Duodenal mucosa (tissue), 2 donors: Measurements from ENCODE around the gene OR7A17.

Source experiments
- H3K27ac ChIP-seq: one replicate; pipeline ENCODE4 v1.7.0; 2013; ENCODE audit warnings: low read depth, low read length
- H3K27me3 ChIP-seq, 2 donors: one replicate each; pipeline ENCODE4 v1.7.0; 2013; ENCODE audit warnings: low read length in 2 of 2, control low read depth in 1 of 2; ENCODE audit not compliant: insufficient read depth in 2 of 2, control insufficient read depth in 1 of 2
- H3K36me3 ChIP-seq, 2 donors: one replicate each; pipeline ENCODE4 v1.7.0; 2013; ENCODE audit warnings: low read length in 2 of 2, control low read depth in 1 of 2; ENCODE audit not compliant: insufficient read depth in 2 of 2, control insufficient read depth in 1 of 2
- H3K4me1 ChIP-seq, 2 donors: one replicate each; pipeline ENCODE4 v1.7.0; 2013; ENCODE audit warnings: low read length in 2 of 2, control low read depth in 1 of 2; ENCODE audit not compliant: insufficient read depth in 2 of 2, control insufficient read depth in 1 of 2
- H3K4me3 ChIP-seq, 2 donors: one replicate each; pipeline ENCODE4 v1.7.0; 2013; ENCODE audit warnings: low read length in 2 of 2, low read depth in 1 of 2
- H3K9ac ChIP-seq, 2 donors: one replicate each; pipeline ENCODE4 v1.7.0; 2013; ENCODE audit warnings: low read length in 2 of 2, low read depth in 1 of 2
- H3K9me3 ChIP-seq, 2 donors: one replicate each; pipeline ENCODE4 v1.7.0; 2013; ENCODE audit warnings: low read length in 2 of 2, control low read depth in 1 of 2; ENCODE audit not compliant: control insufficient read depth in 1 of 2

The OR7A17 gene

DNA sequence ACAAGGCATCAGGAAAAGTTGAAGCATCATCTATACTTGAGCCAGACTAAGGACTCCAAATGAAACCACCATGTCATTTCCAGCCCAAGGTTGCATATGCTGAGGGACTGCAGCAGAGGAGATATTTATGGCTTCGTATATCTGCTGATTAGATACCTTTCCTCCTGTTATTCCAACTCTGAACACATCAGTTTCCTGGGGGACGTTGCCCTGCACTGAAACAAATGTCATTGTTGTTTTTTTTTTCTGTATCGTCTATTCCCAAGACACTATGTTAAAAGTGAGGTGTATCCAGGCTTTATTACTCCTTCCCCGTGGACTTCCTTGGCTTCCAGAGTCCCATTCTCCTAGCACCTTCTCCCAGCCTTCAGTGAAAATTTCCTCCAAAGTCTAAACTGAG, at the start of gene OR7A17:
OR7A17 (minus strand) TSS at position 101 of the 400 bp plus-strand sequence. CDS start 4,777 bp downstream, outside the sequence.
- no peaks in the 10 kb centered on the region for H3K4me1 ChIP-seq
- H3K36me3 ChIP-seq, result no peaks in the 10 kb centered on the region
- H3K9me3 ChIP-seq, result no peaks in the 10 kb centered on the region
- H3K27ac ChIP-seq, result no peak within 1 kb of the TSS
- H3K9ac ChIP-seq, result no peak within 1 kb of the TSS
- H3K27me3 ChIP-seq, result no peaks in the 10 kb centered on the region
- H3K4me3 ChIP-seq, result no peak within 1 kb of the TSS

DNA sequence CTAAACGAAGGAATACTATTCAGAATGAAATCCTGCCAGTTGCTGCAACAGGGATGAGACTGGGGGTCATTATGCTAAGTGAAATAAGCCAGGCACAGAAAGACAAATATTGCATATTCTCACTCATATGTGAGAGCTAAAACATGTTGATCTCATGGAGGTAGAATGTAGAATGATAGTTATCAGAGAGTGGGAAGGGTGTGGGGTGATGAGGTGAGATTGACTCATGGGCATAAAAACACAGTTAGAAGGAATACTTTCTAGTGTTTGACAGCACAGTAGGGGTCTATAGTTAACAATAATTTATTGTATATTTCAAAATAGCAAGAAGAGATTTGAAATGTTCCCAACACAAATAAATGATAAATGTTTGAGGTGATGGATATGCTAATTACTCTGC, 47.6 kb upstream of the OR7A17 start:
- Histone ChIP-seq H3K4me1 (no peaks in the 10 kb centered on the region), H3K9me3 (no peaks in the 10 kb centered on the region), H3K4me3 (no peak overlapping the region), H3K9ac (no peak overlapping the region), H3K27me3 (no peaks in the 10 kb centered on the region), H3K36me3 (no peaks in the 10 kb centered on the region), H3K27ac (no peak overlapping the region)

- H3K27me3 ChIP-seq, result no peaks in the 10 kb centered on the region
- H3K9ac ChIP-seq, result no peak overlapping the region
- H3K36me3 ChIP-seq, result no peaks in the 10 kb centered on the region
- no peak overlapping the region for H3K4me3 ChIP-seq
- no peak overlapping the region for H3K27ac ChIP-seq
- H3K9me3 ChIP-seq, result no peaks in the 10 kb centered on the region
- H3K4me1 ChIP-seq, result no peaks in the 10 kb centered on the region
These were observed 30.9 kb upstream of the OR7A17 start for GRCh38 chr19:14916848-14917247.

GRCh38 chr19:14915116-14915515, 29.2 kb upstream of the OR7A17 start:
- Histone ChIP-seq H3K9me3 (no peaks in the 10 kb centered on the region), H3K4me3 (no peak overlapping the region), H3K36me3 (no peaks in the 10 kb centered on the region), H3K27ac (no peak overlapping the region), H3K4me1 (no peaks in the 10 kb centered on the region), H3K9ac (no peak overlapping the region), H3K27me3 (no peaks in the 10 kb centered on the region)

DNA sequence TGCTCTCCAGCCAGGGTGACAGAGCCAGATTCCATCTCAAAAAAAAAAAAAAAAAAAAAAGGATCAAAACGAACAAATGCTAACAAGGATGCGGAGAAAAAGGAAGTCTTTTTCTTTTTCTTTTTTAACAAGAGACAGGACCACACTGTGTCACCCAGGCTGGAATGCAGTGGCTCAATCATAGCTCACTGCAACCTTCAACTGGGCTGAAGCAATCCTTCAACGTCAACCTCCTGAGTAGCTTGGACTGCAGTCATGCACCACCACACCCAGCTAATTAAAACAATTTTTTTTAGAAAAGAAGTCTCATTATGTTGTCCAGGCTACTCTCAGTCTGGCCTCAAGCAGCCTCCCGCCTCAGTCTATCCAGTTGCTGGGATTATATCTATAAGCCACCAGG, 20.8 kb upstream of the OR7A17 start:
- H3K9ac ChIP-seq, result no peak overlapping the region

GRCh38 chr19:14901675-14902260, 15.8 kb upstream of the OR7A17 start:
- H3K36me3 ChIP-seq, result no peaks in the 10 kb centered on the region
- H3K4me1 ChIP-seq, result no peaks in the 10 kb centered on the region
- no peak overlapping the region for H3K9ac ChIP-seq
- no peaks in the 10 kb centered on the region for H3K9me3 ChIP-seq
- no peak overlapping the region for H3K27ac ChIP-seq
- H3K27me3 ChIP-seq, result peaks cover 0 to 8% of the 10 kb centered on the region in 2 donors
- no peak overlapping the region for H3K4me3 ChIP-seq

More for the DNA sequence above, 20.8 kb upstream of the OR7A17 start:
- Histone ChIP-seq H3K27ac (no peak overlapping the region), H3K4me3 (no peak overlapping the region), H3K4me1 (no peaks in the 10 kb centered on the region), H3K36me3 (no peaks in the 10 kb centered on the region), H3K27me3 (peaks cover 0 to 3% of the 10 kb centered on the region in 2 donors), H3K9me3 (no peaks in the 10 kb centered on the region)

DNA sequence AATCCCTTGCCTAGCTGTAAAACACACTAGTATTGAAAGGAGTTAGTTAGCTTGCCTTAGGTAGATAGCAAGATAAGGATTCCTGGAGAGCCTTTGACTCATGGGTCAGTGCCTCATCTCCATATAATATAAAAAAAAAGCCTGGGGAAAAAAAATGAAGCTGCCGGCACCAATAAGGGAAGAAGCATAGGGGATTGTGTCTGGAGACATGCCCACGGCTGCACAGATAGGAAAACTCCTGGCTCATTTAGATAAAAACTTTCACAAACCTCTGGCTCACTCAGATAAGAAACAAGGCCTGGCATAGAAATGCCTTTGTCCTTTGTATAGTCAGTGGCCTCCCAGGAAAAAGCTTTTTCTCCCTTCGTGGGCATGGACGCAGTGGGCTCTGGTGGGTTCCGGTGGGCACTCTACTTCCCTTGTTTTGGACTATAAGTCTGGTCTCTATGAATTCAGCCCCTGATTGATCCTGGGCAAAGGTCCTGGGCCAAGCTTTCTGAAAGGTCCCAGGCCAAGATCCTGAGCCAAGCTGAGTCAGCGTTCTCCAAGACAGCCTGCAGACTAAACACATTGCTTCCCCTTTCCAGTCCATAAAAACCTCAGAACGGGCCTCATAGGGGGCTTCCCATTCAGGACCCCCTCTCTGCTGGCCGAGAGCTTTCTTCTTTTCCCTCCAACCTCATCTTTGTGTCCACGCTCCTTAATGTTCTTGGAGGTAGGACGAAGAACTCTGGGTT, 4.9 kb upstream of the OR7A17 start:
- Histone ChIP-seq H3K36me3 (no peaks in the 10 kb centered on the region), H3K9ac (no peak overlapping the region), H3K4me1 (no peaks in the 10 kb centered on the region), H3K9me3 (no peaks in the 10 kb centered on the region), H3K4me3 (no peak overlapping the region), H3K27ac (no peak overlapping the region), H3K27me3 (peaks cover 0 to 9% of the 10 kb centered on the region in 2 donors)

GRCh38 chr19:14889994-14890642, 4.2 kb upstream of the OR7A17 start:
- no peak overlapping the region for H3K4me3 ChIP-seq
- H3K9ac ChIP-seq, result no peak overlapping the region
- no peaks in the 10 kb centered on the region for H3K9me3 ChIP-seq
- H3K27me3 ChIP-seq, result peaks cover 0 to 4% of the 10 kb centered on the region in 2 donors
- no peaks in the 10 kb centered on the region for H3K36me3 ChIP-seq
- no peaks in the 10 kb centered on the region for H3K4me1 ChIP-seq
- H3K27ac ChIP-seq, result no peak overlapping the region

GRCh38 chr19:14871619-14872230, 14.2 kb downstream of the OR7A17 start:
- Histone ChIP-seq H3K4me3 (no peak overlapping the region), H3K9ac (no peak overlapping the region), H3K27me3 (peaks cover 0 to 4% of the 10 kb centered on the region in 2 donors), H3K9me3 (no peaks in the 10 kb centered on the region), H3K27ac (no peak overlapping the region), H3K4me1 (no peaks in the 10 kb centered on the region), H3K36me3 (no peaks in the 10 kb centered on the region)

- no peak overlapping the region for H3K4me3 ChIP-seq
- peaks cover 0 to 4% of the 10 kb centered on the region in 2 donors for H3K27me3 ChIP-seq
These were observed 17.4 kb downstream of the OR7A17 start for GRCh38 chr19:14868497-14868896.

More at GRCh38 chr19:14868497-14868896, 17.4 kb downstream of the OR7A17 start:
- H3K27ac ChIP-seq, result no peak overlapping the region
- no peaks in the 10 kb centered on the region for H3K36me3 ChIP-seq
- no peak overlapping the region for H3K9ac ChIP-seq
- no peaks in the 10 kb centered on the region for H3K4me1 ChIP-seq
- H3K9me3 ChIP-seq, result no peaks in the 10 kb centered on the region
